HL-60 (cell line): Measurements from ENCODE around the gene DNAAF5.

ENCODE experiments used
- DNase-seq, 2 experiments: peaks; one replicate each; pipeline ENCODE4 v3.0.0-alpha.2; 2010 to 2020; ENCODE audit warnings: low read depth in 1 of 2, low spot score in 1 of 2
- H3K27ac ChIP-seq: fragments of 250-450 bp; sonication (Bioruptor Pico); replicated peaks from 2 replicates; pipeline ENCODE4 v1.5.1; 2020; ENCODE audit warnings: mild to moderate bottlenecking, moderate library complexity
- H3K27me3 ChIP-seq: fragments of 250-450 bp; sonication (Bioruptor Pico); 2 replicates; pipeline ENCODE4 v1.5.1; 2021; ENCODE audit warnings: mild to moderate bottlenecking, moderate library complexity; ENCODE audit not compliant: insufficient read depth, poor library complexity, severe bottlenecking
- H3K4me3 ChIP-seq: replicated peaks from 2 replicates; pipeline ENCODE4 v1.5.1; 2011; ENCODE audit warnings: mild to moderate bottlenecking, control low read depth, low read length; ENCODE audit not compliant: insufficient read depth
- GABPA ChIP-seq: IDR thresholded peaks from 2 replicates; pipeline ENCODE4 v1.6.1; 2012; ENCODE audit warnings: low read depth
- POLR2AphosphoS5 ChIP-seq: IDR thresholded peaks from 2 replicates; pipeline ENCODE4 v1.6.1; 2012; ENCODE audit warnings: low read depth
- SPI1 ChIP-seq: IDR thresholded peaks from 2 replicates; pipeline ENCODE4 v1.6.1; 2012; ENCODE audit warnings: low read depth, mild to moderate bottlenecking, borderline replicate concordance
- long read RNA-seq: library from polyadenylated mRNA; unstranded; transcript quantifications from one replicate; pipeline ENCODE4 v2.0.0, GENCODE V29; 2020
- TF ChIP-seq, protein P1 (sequence below): IDR thresholded peaks from 2 replicates; pipeline ENCODE4 v1.6.1; 2012; ENCODE audit warnings: low read depth; ENCODE audit not compliant: insufficient replicate concordance
- TF ChIP-seq, protein P2 (sequence below): IDR thresholded peaks from one replicate; pipeline ENCODE4 v1.5.1; 2011; ENCODE audit warnings: low read length, control low read depth, inconsistent platforms; ENCODE audit not compliant: insufficient read depth

DNAAF5 gene
- long read RNA-seq, transcript DNAAF5-201 (13 exons, 3,410 nt): major isoform, 61 of 111 reads
- long read RNA-seq, partial matches to known transcripts: 29 of 111 reads
- long read RNA-seq, other reads (novel, unspliced or antisense): 21 of 111 reads

GRCh38 chr7:726084-726853 lies at the start of gene DNAAF5:
Gene DNAAF5, plus strand, starts transcription at chr7:726699. Its CDS starts 22 bp downstream, at chr7:726721.
- Histone ChIP-seq H3K27me3 (no peaks in the 10 kb centered on the region), H3K4me3 (peak within 1 kb of the TSS; percentile 65), H3K27ac (peak within 1 kb of the TSS; percentile 78)
- DNase-seq: peak; percentile 89
- TF ChIP-seq, protein P1, sequence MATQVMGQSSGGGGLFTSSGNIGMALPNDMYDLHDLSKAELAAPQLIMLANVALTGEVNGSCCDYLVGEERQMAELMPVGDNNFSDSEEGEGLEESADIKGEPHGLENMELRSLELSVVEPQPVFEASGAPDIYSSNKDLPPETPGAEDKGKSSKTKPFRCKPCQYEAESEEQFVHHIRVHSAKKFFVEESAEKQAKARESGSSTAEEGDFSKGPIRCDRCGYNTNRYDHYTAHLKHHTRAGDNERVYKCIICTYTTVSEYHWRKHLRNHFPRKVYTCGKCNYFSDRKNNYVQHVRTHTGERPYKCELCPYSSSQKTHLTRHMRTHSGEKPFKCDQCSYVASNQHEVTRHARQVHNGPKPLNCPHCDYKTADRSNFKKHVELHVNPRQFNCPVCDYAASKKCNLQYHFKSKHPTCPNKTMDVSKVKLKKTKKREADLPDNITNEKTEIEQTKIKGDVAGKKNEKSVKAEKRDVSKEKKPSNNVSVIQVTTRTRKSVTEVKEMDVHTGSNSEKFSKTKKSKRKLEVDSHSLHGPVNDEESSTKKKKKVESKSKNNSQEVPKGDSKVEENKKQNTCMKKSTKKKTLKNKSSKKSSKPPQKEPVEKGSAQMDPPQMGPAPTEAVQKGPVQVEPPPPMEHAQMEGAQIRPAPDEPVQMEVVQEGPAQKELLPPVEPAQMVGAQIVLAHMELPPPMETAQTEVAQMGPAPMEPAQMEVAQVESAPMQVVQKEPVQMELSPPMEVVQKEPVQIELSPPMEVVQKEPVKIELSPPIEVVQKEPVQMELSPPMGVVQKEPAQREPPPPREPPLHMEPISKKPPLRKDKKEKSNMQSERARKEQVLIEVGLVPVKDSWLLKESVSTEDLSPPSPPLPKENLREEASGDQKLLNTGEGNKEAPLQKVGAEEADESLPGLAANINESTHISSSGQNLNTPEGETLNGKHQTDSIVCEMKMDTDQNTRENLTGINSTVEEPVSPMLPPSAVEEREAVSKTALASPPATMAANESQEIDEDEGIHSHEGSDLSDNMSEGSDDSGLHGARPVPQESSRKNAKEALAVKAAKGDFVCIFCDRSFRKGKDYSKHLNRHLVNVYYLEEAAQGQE: peak; percentile 37
- TF ChIP-seq SPI1 (peak; percentile 85), POLR2AphosphoS5 (peak; percentile 83), GABPA (peak; percentile 91)
- TF ChIP-seq, protein P2, sequence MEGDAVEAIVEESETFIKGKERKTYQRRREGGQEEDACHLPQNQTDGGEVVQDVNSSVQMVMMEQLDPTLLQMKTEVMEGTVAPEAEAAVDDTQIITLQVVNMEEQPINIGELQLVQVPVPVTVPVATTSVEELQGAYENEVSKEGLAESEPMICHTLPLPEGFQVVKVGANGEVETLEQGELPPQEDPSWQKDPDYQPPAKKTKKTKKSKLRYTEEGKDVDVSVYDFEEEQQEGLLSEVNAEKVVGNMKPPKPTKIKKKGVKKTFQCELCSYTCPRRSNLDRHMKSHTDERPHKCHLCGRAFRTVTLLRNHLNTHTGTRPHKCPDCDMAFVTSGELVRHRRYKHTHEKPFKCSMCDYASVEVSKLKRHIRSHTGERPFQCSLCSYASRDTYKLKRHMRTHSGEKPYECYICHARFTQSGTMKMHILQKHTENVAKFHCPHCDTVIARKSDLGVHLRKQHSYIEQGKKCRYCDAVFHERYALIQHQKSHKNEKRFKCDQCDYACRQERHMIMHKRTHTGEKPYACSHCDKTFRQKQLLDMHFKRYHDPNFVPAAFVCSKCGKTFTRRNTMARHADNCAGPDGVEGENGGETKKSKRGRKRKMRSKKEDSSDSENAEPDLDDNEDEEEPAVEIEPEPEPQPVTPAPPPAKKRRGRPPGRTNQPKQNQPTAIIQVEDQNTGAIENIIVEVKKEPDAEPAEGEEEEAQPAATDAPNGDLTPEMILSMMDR: no peak

GRCh38 chr7:676972-677385 lies 49.5 kb upstream of the DNAAF5 start:
- Histone ChIP-seq H3K27ac (no peak overlapping the region), H3K4me3 (no peak overlapping the region), H3K27me3 (no peaks in the 10 kb centered on the region)
- DNase-seq: no peak
- TF ChIP-seq SPI1 (no peak), POLR2AphosphoS5 (no peak), GABPA (no peak)
- TF ChIP-seq, protein P1: no peak
- TF ChIP-seq, protein P2: no peak

DNA sequence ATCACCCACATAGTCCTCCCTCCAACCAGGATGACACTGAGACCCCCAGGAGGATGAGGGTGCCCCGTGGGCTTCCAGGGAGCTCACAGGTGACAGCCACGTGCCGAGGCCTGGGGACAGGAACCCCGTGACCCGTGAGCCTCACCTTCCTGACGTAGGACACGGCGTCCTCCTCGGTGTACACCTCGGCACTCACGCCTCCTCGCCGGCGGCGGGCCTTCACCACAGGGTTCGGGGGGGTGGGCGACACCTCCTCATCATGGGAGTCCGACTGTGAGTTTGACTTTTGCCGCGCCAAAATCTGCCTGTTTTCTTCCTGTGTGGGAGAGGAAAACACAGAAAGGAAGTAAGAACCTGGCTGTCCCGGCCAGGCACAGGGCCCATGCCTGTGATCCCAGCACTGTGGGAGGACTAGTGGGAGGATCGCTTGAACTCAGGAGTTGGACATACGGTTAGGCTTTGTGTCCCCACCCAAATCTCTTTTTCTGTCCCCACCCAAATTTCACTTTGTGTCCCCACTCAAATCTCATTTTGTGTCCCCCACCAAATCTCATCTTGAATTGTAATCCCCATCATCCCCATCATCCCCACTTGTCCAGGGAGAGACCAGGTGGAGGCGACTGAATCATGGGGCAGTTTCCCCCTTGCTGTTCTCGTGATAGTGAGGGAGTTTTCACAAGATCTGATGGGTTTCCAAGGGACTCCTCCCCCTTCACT lies 45.9 kb upstream of the DNAAF5 start:
- H3K4me3 ChIP-seq: no peak overlapping the region
- no peaks in the 10 kb centered on the region for H3K27me3 ChIP-seq
- DNase-seq: no peak
- TF ChIP-seq, protein P1: no peak
- TF ChIP-seq POLR2AphosphoS5 (no peak), GABPA (no peak), SPI1 (no peak)
- TF ChIP-seq, protein P2: no peak
- no peak overlapping the region for H3K27ac ChIP-seq
